Left lung (tissue), 10 donors: ENCODE measurements around the gene SYNE2. TPM values are rescaled to one million over a fixed set of nuclear protein-coding genes. Genes with fewer than 3 reads are reported as not detected.

Experiments
- ATAC-seq: fragments of 200-7000 bp; cut with Tn5 transposase; one replicate; pipeline ENCODE4 v1.9.1; 2020; ENCODE audit warnings: moderate library complexity
- DNase-seq, 4 donors: peaks; one replicate each; pipeline ENCODE4 v3.0.0-alpha.2; 2013 to 2020
- H3K27ac ChIP-seq, 2 donors: fragments of 200-600 bp; sonication (generic) in 1 of 2; one replicate each; pipeline versions ENCODE4 v1.5.0 to v1.8.0; 2020 to 2021
- H3K27me3 ChIP-seq, 2 donors: fragments of 200-600 bp; sonication (generic) in 1 of 2; one replicate each; pipeline versions ENCODE4 v1.5.0 to v1.8.0; 2020 to 2021
- H3K36me3 ChIP-seq, 2 donors: fragments of 200-600 bp; sonication (generic) in 1 of 2; one replicate each; pipeline versions ENCODE4 v1.5.0 to v1.8.0; 2020 to 2021
- H3K4me1 ChIP-seq, 2 donors: fragments of 200-600 bp; one replicate each; pipeline ENCODE4 v1.8.0; 2021
- H3K4me3 ChIP-seq, 2 donors: fragments of 200-600 bp; sonication (generic) in 1 of 2; one replicate each; pipeline versions ENCODE4 v1.5.0 to v1.8.0; 2020 to 2021; ENCODE audit warnings: mild to moderate bottlenecking in 1 of 2
- H3K9me3 ChIP-seq, 2 donors: fragments of 200-600 bp; sonication (generic) in 1 of 2; one replicate each; pipeline versions ENCODE4 v1.5.0 to v1.8.0; 2020 to 2021
- CTCF ChIP-seq, 2 donors: fragments of 200-600 bp; sonication (generic) in 1 of 2; IDR thresholded peaks; one replicate each; pipeline versions ENCODE4 v1.5.0 to v1.8.0; 2021; ENCODE audit warnings: antibody characterized with exemption in 2 of 2
- intact Hi-C, 2 donors: fragments of 100-400 bp; cut with DNase I; formaldehyde crosslinking; loops; one replicate each; pipeline versions ENCODE4 v1.11.2 to v1.14.2; 2022
- polyA plus RNA-seq, 6 donors: library from polyadenylated mRNA; unstranded; fragments of 120-200 nt; gene quantifications; one replicate each; pipeline ENCODE4 v1.2.1, GENCODE V29; 2013; ENCODE audit not compliant: insufficient read length in 6 of 6
- total RNA-seq, 2 donors: library from RNA; stranded (reverse); fragmentation: NEBNext Ultra II Directional; extraction: Animal tissue kit (Norgen Biotek cat#: 25700); gene quantifications; one replicate each; pipeline ENCODE4 v1.2.1, GENCODE V29; 2021
- donor health status: DM: no; HTN: yes; CAD: no.
- donor health status: DM: no; HTN: no; CAD: no.

Gene SYNE2
- total and polyA plus RNA-seq, 8 donors, result 59.6 to 109 (median 88.5) TPM

GRCh38 chr14:64185184-64185583 is 332.4 kb downstream of the SYNE2 start:
- no peak for ATAC-seq
- no peaks in the 10 kb centered on the region for H3K27me3 ChIP-seq
- no peak for TF ChIP-seq CTCF (IDR thresholded peaks at IDR 0.05)
- intact Hi-C loops, result no loop called here
- no peak overlapping the region for H3K27ac ChIP-seq
- H3K4me3 ChIP-seq, result no peak overlapping the region
- no peaks in the 10 kb centered on the region for H3K9me3 ChIP-seq
- no peaks in the 10 kb centered on the region for H3K4me1 ChIP-seq
- DNase-seq, result no peak
- peaks cover 0 to 32% of the 10 kb centered on the region in 2 donors for H3K36me3 ChIP-seq

- intact Hi-C loops, result no loop called here
- no peak overlapping the region for H3K27ac ChIP-seq
- H3K4me1 ChIP-seq, result no peaks in the 10 kb centered on the region
- peaks cover 0 to 26% of the 10 kb centered on the region in 2 donors for H3K36me3 ChIP-seq
- ATAC-seq (no peak), DNase-seq (no peak)
- TF ChIP-seq CTCF (IDR thresholded peaks at IDR 0.05), result no peak
- H3K9me3 ChIP-seq, result no peaks in the 10 kb centered on the region
- H3K4me3 ChIP-seq, result no peak overlapping the region
- no peaks in the 10 kb centered on the region for H3K27me3 ChIP-seq
Observed at GRCh38 chr14:64186231-64187129, 333.7 kb downstream of the SYNE2 start.

GRCh38 chr14:64187331-64187730 is 334.5 kb downstream of the SYNE2 start:
- DNase-seq, result no peak
- intact Hi-C loops, result no loop called here
- no peak for TF ChIP-seq CTCF (IDR thresholded peaks at IDR 0.05)
- no peaks in the 10 kb centered on the region for H3K9me3 ChIP-seq
- peaks cover 0 to 29% of the 10 kb centered on the region in 2 donors for H3K36me3 ChIP-seq
- H3K27ac ChIP-seq, result no peak overlapping the region
- ATAC-seq, result no peak
- no peaks in the 10 kb centered on the region for H3K27me3 ChIP-seq
- H3K4me1 ChIP-seq, result no peaks in the 10 kb centered on the region
- no peak overlapping the region for H3K4me3 ChIP-seq

GRCh38 chr14:64190974-64191502 is 338.2 kb downstream of the SYNE2 start:
- TF ChIP-seq CTCF (IDR thresholded peaks at IDR 0.05), result no peak
- no peaks in the 10 kb centered on the region for H3K27me3 ChIP-seq
- ATAC-seq (no peak), DNase-seq (no peak)
- H3K9me3 ChIP-seq, result no peaks in the 10 kb centered on the region
- no peaks in the 10 kb centered on the region for H3K4me1 ChIP-seq
- H3K4me3 ChIP-seq, result no peak overlapping the region
- peaks cover 0 to 21% of the 10 kb centered on the region in 2 donors for H3K36me3 ChIP-seq
- intact Hi-C loops, result no loop called here
- no peak overlapping the region for H3K27ac ChIP-seq

- Histone ChIP-seq H3K9me3 (no peaks in the 10 kb centered on the region), H3K4me1 (peaks cover 0 to 4% of the 10 kb centered on the region in 2 donors), H3K27me3 (peaks cover 0 to 3% of the 10 kb centered on the region in 2 donors), H3K4me3 (no peak overlapping the region), H3K36me3 (peaks cover 0 to 21% of the 10 kb centered on the region in 2 donors), H3K27ac (no peak overlapping the region)
- no peak for ATAC-seq
- intact Hi-C loops, result no loop called here
- no peak for TF ChIP-seq CTCF (IDR thresholded peaks at IDR 0.05)
- DNase-seq, result no peak
Observed at GRCh38 chr14:64191756-64192155, 339.0 kb downstream of the SYNE2 start.
